EL (cell line): ENCODE measurements around the gene SLC27A1.

Experiments
- DNase-seq: peaks from one replicate; pipeline ENCODE4 v3.0.0-alpha.2; 2016

Gene SLC27A1

GRCh38 chr19:17470068-17470841 lies at the start of gene SLC27A1:
Gene SLC27A1, plus strand, starts transcription at chr19:17470524. Its CDS starts 17 bp downstream, at chr19:17470541.
- DNase-seq: peak; percentile 100

DNA sequence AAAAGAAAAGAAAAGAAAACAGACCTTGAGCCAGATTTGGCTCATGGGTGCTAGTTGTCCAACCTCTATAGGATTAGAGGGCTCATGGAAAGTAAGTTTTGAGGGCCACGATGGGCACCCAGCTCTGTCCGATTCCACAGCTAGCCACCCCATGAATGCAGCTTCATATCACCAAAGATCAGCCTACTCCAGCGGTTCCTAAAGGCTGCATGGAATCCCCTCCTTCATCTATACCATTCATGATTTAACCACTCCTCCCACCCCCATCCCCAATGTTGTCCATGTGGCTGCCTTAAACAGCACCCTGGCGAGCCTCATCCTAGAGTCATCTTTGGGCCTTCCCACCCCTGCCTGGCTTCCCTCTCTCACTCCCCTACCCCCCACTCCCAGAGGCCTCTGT lies 48.4 kb upstream of the SLC27A1 start:
- no peak for DNase-seq

DNA sequence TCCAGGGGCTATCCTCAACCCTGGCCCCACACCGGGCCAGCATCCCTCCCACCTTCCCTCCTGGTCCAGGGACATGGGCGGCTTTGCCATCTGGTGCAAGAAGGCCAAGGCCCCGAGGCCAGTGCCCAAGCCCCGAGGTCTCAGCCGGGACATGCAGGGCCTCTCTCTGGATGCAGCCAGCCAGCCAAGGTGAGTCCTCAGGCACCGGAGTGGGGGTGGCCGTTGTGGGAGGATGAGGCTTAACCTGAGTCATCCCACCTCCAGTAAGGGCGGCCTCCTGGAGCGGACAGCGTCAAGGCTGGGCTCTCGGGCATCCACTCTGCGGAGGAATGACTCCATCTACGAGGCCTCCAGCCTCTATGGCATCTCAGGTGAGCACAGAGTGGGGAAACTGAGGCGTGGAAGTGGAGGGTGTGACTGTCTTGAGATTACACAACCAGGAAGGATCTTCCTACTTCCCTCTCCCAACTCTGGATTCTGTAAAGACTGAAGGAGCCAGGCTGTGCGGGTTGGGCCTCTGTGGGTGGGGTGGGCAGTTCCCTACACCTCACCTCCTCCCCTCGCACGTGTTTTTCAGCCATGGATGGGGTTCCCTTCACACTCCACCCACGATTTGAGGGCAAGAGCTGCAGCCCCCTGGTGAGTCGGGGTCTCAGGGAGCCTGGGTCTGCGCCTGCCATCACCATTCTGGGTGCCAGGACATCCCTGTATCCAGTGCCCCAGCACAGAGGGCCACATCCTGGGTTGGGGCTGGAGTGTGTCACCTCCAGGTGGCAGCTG lies 46.7 kb upstream of the SLC27A1 start:
- no peak for DNase-seq

DNA sequence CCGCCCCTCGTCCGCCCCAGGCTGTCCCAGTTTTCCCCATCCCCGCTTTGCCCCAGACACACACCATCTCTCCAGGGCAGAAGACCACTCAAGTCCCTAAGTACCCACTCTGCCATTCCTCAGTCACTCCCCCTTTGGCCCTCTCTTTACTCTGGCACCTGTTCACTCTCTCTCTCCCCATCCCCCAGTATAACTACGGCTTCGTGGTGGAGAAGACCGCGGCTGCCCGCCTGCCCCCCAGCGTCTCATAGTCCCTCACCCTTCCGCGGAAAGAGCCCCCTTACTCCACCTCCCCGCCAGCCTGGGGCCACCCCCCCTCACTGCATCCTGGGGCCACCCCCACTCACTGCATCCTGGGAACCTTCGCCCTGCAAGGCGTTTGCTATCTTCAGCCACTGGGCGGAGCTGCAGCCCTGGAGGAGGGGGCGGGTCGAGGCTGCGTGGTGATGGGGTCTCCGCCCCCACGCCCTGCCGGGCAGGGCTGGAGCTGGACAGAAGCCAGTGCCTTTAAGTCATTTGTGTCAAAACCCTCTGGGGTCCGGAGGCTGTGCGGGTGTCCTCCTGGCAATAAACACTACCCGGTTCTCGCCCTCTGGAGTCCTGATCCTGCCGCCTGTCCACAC lies 45.5 kb upstream of the SLC27A1 start:
- peak; percentile 27 for DNase-seq

DNA sequence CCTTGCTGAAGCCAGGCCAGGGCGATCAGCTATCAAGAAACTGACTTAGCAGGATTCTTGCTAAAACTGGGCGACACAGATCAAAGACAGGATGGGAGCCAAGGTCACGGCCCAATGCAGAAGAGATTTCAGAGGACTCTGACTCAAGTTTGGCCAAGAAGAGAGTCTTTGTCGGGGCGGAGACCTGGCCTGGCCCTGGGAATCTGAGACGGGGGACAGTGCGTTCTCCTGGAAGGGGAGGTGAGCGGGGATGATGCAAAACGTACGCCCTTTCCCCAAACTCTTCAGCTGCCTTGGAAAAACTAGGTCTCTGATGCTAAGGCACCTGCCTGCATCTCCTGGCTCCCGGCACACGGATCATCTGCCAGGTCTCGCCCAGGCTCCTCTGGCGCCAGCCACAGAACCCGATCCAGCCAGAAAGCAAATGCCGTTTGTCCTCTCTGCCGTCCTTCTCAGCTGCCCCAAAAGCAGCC lies 40.6 kb upstream of the SLC27A1 start:
- DNase-seq: no peak

- no peak for DNase-seq
Measured at GRCh38 chr19:17431417-17431816, 38.9 kb upstream of the SLC27A1 start.

DNA sequence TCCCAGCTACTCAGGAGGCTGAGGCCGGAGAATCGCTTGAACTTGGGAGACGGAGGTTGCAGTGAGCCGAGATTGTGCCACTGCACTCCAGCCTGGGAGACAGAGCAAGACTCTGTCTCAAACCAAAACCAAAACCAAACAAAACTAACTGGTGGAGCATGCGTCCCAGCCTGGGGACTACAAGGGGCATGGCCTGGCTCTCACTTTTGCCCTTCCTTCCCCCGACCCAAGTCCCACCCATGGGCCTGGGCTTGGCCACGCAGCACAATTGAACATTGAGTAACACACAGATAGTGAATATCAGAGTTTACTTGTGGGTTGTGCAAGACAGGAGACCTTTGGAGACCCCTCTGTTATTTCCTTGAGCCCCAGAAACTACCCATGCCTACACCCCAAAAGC lies 35.1 kb upstream of the SLC27A1 start:
- DNase-seq: no peak

- DNase-seq: no peak
Measured at GRCh38 chr19:17436094-17436873, 34.0 kb upstream of the SLC27A1 start.

GRCh38 chr19:17436874-17437267 lies 33.5 kb upstream of the SLC27A1 start:
- DNase-seq: no peak

DNA sequence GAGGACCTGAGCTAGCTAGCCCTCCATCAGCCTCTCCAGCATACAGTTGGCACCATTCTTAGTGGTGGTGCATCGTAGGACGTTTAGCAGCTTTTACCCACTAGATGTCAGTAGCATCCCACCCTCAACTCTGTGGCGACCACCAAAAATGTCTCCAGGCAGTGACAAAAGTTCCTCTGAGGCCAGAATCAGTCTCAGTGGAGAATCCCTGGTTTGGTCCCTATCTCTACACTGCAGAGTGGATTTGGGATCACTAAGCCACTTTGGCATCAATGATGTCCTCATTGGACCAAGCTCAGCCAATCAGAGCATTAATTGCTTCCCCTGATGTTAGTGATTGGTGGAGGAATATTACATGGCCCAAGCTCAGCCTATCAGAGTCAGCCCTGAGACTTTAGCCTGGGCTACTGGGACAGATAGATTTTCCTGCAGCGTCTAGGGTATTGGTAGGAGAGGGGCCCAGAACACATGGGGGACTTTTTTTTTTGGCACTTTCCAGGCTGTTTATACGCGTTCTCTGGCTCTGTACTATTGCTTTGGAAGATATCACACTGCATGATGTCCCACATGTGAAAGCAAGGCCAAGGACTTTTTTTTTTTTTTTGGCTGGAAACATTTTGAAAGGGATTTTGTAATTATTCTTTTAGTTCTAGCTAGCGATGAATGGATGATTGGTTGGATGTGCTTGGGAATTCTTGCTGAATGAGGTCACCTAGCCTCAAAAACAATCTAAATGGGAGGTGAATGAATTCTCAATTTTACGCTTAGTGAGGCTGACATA lies 28.9 kb upstream of the SLC27A1 start:
- DNase-seq: peak; percentile 34

DNA sequence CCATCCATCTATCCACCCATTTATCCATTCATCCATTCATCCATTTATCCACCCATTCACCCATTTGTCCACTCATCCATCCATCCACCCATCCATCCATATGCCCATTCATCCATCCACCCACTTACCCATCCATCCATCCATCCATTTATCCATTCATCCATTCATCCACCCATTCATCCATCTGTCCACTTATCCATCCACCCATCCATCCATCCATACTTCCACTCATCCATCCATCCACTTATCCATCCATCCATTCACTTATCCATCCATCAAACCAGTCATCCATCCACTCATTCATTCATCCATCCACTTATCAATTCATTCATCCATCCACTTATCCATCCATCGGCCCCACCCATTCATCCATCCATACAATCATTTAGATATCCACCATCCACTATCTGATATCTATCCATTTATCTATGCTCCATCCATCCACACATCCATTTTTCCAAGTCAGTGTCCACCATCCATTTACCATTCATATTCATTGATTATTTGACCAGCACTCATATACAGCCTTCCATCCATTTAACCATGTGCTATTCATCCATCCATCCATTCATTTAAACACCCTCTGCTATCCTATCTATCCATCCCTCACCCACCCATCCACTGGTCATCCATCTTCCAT lies 24.7 kb upstream of the SLC27A1 start:
- no peak for DNase-seq

GRCh38 chr19:17447704-17448130 lies 22.6 kb upstream of the SLC27A1 start:
- DNase-seq: no peak

DNA sequence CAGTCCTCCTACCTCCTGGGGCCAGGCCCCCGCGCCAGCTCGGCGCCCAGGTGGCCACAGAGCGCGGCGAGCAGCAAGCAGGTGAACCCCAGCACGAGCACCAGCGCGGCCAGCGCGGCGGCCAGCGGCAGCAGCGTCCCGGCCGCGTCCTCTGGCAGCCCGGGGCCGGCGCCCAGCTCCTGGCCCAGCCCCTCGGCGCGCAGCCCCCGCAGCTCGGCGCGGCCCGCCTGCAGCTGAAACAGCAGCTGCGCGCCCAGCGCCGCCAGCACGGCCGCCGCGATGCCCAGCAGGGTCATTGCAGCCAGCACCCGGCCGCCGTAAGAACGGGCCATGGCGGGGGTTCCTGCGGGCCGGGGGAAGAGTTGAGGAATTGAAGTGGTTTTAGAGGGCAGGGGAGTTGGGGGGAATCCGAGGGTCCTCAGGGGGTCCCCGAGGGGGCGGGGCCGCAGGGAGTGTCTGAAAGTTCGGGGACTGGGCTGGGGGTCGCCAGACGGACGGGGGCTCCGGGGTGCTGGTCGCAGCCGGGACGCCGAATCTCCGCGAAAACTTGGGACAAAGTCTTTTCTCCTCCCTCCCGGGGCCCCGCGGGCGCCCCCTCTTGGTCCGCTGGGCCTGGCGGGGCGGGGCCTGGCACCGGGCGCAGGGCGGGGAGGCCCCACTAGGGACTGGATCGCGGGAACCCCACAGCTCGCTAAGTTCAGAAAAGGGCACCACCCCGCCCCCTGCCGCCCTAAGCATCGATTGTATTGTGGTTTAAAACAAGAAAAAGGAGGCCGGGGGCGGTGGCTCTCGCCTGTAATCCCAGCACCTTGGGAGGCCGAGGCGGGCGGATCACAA lies 22.0 kb upstream of the SLC27A1 start, which contains the start of gene TMEM221:
Gene TMEM221 (minus strand): TSS at position 538 of the 837 bp plus-strand sequence. CDS start 206 bp downstream, at position 332.
- DNase-seq: peak; percentile 44

- DNase-seq: no peak
Measured at GRCh38 chr19:17450264-17451075, 19.9 kb upstream of the SLC27A1 start.

- DNase-seq: no peak
Measured at GRCh38 chr19:17451820-17452219, 18.5 kb upstream of the SLC27A1 start.

DNA sequence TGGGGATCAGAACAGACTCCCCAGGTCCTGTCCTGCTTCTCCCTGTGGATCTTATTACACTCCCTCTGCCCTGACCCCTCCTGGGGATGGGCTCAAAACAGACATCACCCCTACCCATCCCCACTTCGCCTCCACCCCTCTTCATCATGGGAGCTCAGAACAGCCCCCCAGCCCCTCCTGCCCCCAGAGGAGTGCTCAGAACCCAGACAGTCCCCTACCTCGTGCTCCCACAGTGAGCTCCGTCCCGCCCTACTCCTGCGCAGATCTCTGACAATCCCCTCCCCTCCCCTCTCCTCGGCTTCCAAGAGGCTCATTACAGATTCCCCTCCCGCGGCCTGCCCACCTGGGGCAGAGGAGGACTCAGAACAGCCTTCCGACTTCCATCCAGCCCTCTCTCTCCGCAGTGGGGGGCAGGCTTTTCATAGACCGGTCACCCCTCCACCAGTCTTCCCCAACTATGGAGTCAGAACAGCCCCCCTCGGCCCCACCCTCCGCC lies 15.7 kb upstream of the SLC27A1 start:
- no peak for DNase-seq

DNA sequence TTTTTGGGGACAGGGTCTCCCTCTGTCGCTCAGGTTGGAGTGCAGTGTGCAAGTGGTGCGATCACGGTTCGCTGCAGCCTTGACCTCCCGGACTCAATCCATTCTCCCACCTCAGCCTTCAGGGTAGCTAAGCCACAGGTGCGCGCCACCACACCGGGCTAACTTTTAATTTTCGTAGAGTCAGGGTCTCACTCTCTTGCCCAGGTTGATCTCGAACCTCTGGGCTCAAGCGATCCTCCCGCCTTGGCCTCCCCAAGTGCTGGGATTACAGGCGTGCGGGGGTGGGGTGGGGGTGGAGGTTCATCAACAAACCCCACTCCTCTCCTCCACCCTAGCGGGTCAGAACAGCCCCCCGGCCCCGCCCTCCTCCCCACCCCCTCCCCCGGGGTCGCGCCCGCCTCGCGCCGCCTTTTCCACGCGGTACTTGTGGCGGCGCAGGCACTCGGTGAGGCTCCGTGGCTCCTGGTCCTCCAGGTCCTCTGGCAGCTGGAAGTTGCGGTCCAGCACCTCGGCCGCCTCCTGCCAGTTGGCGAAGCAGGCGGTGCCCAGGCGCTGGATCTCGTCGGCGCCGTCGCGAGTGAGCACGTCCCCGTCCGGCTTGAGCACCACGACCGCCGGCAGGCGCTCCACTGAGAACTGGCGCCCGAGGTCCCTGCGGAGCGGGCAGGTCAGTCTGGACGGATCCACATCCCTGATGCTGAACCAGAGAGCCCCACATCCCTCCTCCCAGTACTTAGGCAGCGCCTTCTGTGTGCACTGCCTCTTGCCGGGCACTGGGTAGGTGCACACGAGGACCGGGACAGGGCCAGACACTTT lies 14.8 kb upstream of the SLC27A1 start:
- no peak for DNase-seq

- no peak for DNase-seq
Measured at GRCh38 chr19:17456127-17456526, 14.2 kb upstream of the SLC27A1 start.
